Measurements from ENCODE around the gene GPR132.

The GPR132 gene

DNA sequence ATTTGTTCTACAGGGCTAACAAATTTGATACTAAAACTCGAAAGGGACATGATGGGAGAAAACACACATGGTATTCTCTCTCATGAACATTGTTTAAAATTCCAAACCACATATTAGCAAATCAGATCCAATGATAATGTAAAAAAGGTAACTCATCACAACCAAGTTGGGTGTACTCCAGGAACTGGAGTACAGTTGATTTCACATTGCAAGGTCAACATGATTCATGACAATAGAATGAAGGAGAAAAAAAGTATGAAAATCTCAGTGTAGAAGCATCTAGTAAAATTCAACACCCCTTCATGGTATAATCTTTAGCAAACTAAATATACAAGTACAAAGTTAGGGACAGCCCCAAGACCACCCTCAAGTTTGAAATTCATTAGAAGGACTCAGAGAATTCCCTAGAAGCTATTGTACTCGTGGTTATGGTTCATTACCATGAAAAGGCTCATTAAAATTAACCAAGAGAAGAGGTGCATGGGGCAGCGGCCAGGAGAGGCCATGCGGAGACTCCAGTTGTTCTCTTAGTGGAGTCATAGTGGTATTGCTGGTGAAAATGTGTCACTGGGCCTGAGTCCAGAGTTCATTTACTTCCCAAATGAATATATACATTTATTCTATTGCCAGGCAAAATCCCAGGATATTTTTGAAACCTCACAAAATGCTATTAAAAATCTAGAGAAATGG is 41.3 kb downstream of the GPR132 start:
- TF ChIP-seq, protein P1, sequence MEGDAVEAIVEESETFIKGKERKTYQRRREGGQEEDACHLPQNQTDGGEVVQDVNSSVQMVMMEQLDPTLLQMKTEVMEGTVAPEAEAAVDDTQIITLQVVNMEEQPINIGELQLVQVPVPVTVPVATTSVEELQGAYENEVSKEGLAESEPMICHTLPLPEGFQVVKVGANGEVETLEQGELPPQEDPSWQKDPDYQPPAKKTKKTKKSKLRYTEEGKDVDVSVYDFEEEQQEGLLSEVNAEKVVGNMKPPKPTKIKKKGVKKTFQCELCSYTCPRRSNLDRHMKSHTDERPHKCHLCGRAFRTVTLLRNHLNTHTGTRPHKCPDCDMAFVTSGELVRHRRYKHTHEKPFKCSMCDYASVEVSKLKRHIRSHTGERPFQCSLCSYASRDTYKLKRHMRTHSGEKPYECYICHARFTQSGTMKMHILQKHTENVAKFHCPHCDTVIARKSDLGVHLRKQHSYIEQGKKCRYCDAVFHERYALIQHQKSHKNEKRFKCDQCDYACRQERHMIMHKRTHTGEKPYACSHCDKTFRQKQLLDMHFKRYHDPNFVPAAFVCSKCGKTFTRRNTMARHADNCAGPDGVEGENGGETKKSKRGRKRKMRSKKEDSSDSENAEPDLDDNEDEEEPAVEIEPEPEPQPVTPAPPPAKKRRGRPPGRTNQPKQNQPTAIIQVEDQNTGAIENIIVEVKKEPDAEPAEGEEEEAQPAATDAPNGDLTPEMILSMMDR (conservative IDR thresholded peaks at IDR 0.05; ENCODE audit: control insufficient read depth, insufficient read depth, low read depth, low read length) = no peak
- DNase-seq (ENCODE audit: low read depth) = peak; percentile 81
- H3K4me3 ChIP-seq (ENCODE audit: control insufficient read depth, low read depth, low read length) = no peak overlapping the region

DNA sequence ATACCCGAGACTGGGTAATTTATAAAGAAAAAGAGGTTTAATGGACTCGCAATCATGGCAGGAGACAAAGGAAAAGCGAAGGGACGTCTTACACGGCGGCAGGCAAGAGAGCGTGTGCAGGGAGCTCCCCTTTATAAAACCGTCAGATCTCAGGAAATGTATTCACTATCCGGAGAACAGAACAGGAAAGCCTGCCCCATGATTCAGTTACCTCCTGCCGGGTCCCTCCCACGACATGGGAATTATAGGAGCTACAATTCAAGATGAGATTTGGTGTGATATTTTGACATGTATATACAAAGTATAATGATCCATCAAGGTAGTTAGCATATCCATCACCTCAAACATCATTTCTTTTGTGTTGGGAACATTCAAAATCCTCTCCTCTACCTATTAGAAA is 42.1 kb downstream of the GPR132 start:
- no peak for DNase-seq (ENCODE audit: low read depth)
- H3K4me3 ChIP-seq (ENCODE audit: control insufficient read depth, low read depth, low read length) = no peak overlapping the region
- TF ChIP-seq, protein P1 (conservative IDR thresholded peaks at IDR 0.05; ENCODE audit: control insufficient read depth, insufficient read depth, low read depth, low read length) = no peak

DNA sequence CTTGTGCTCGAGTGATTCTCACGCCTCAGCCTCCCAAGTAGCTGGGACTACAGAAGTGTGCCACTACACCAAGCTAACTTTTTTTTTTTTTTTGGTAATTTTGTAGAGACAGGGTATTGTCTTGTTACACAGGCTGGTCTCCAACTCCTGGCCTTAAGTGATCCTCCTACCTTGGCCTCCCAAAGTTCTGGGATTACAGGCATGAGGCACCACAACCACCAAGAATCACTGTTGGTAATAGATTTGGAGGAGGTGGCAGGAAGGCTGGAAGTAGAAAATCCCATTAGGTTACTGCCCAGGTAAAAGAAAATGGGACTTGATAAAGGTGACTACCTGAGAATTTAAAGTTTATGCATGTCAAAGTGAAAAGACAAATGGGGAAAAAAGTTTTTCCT is 43.0 kb downstream of the GPR132 start:
- peak overlapping the region; percentile 90 for H3K4me3 ChIP-seq (ENCODE audit: control insufficient read depth, low read depth, low read length)
- TF ChIP-seq, protein P1 (conservative IDR thresholded peaks at IDR 0.05; ENCODE audit: control insufficient read depth, insufficient read depth, low read depth, low read length) = no peak
- no peak for DNase-seq (ENCODE audit: low read depth)

DNA sequence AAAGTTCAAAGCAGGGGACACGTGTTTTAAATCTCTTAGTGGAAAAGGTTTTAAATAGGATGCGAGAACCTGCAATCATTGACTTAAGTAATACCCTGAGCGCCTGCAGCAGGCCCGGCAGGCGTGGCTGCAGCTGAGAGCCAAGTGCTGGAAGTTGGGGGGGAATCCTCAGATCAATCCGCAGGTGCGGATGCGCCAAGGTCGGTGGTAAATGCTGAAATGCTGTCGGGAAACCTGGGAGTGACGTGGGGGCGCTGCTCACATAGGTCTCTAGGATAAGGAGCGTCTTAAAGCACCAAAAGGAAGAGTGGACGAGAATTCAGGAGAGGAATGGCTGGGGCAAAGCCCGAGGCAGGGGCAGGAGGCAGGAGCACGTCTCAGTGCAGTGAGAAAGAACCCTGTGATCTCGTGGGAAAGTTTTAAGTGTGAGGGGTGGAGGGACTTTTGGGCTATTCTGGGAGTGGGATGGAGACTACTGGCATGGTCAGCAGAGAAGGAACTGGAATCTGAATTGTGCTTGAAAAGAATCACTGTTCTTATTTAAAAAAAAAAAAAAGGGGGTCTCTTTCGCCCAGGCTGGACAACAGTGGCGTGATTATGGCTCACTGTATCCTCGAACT is 43.5 kb downstream of the GPR132 start:
- TF ChIP-seq, protein P1 (conservative IDR thresholded peaks at IDR 0.05; ENCODE audit: control insufficient read depth, insufficient read depth, low read depth, low read length) = no peak
- DNase-seq (ENCODE audit: low read depth) = peak; percentile 45
- H3K4me3 ChIP-seq (ENCODE audit: control insufficient read depth, low read depth, low read length) = peak overlapping the region; percentile 90

DNA sequence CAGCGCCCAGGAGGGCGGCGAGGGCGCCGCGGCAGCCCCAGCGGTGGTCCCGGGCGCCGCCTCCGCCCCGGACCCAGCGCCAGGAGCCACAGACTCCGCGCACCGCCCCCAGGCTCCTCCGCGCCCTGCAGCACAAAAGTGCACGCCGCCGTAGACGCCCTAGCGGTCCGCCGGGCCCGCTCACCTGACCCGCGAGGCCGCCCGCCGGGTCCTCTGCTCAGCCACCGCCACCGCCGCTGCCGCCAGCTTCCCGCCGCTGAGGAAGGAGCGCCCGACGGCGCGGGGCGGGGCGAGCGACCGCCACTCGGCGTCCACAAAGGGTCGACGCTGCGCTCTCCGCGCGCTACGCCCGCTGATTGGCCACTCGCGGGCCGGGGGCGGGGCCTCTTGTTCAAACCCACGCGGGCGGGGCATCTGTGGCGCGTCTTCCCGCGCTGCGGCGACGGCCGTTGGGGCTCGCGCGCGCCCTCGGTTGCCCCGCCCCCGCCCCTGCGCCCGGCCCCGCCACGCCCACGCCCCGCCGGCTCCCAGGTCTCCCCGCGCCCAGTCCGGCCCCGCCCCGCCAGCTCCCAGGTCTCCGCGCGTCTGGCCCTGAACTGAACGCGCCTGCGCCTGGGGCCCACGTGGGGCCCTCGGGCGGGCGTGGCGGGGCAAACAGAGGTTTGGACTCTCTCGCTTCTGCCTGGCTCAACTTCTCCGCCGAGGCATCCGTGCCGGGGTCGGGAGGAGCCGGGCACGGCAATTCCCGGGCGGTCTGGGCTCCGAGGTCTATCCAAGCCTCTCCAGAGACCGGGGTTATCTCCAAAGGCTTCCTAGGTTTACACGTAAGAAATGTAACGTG is 44.2 kb downstream of the GPR132 start, which contains the start of gene CDCA4:
CDCA4 (minus strand) TSS at position 269 of the 841 bp plus-strand sequence. CDS start 9,154 bp downstream, outside the sequence.
- peak; percentile 92 for DNase-seq (ENCODE audit: low read depth)
- peak within 1 kb of the TSS; percentile 90 for H3K4me3 ChIP-seq (ENCODE audit: control insufficient read depth, low read depth, low read length)
- TF ChIP-seq, protein P1 (conservative IDR thresholded peaks at IDR 0.05; ENCODE audit: control insufficient read depth, insufficient read depth, low read depth, low read length) = no peak

DNA sequence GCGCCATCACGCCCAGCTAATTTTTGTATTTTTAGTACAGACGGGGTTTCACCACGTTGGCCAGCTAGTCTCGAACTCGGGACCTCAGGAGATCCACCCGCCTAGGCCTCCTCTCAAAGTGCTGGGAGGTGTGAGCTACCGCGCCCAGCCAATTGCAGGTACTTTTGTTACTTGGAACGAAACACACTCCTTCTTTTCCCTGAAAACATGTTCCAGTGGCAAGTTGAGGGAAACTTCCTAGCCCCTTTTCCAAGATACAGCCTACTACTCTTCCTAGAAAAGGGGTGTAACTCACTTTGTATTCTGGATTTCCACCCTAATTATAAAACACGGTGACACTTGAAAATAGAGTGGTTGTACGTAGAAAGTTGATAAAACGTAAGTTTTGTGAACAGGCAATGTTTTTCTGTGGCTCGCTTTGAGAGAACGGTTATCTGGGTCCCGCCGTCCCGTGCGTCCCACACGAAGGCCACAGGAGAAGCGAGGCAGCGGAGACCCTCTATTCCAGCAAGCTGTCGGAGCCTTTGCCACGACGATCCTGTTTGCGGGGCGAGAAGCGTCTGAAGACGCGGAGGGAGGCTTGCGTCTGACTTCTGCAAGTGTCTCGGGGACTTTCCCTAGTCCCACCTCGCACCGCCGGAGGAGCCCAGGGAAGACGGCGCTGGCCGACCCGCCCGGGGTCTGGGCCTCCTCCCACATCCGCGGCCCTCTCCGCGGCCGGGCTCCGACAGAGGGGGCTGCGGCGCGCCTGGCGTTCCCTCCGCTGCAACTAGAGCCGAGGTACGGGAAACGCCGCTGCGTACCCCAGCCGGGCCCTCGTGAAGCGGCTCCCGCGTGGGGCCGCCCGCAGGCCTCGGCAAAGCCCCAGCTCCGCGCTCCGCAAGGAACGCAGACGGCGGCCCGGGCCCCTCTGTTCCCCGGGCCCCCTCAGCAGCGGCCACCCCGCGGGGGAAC is 45.1 kb downstream of the GPR132 start:
- TF ChIP-seq, protein P1 (conservative IDR thresholded peaks at IDR 0.05; ENCODE audit: control insufficient read depth, insufficient read depth, low read depth, low read length) = no peak
- DNase-seq (ENCODE audit: low read depth) = no peak
- H3K4me3 ChIP-seq (ENCODE audit: control insufficient read depth, low read depth, low read length) = peak overlapping the region; percentile 87

Measured in fibroblast of mammary gland (primary cell).